GM19452 (cell line): ENCODE results near the gene MBNL1.
"Not testable (repeated sequence)": the region's sequence is repeated elsewhere in the genome, so short reads cannot be mapped to it uniquely, and the experiment has no call there.

Experiments used
- ATAC-seq: cut with Tn5 transposase; IDR thresholded peaks from one replicate; pipeline ENCODE4 v1.9.1; 2021; ENCODE audit not compliant: unreplicated experiment

MBNL1 gene

DNA sequence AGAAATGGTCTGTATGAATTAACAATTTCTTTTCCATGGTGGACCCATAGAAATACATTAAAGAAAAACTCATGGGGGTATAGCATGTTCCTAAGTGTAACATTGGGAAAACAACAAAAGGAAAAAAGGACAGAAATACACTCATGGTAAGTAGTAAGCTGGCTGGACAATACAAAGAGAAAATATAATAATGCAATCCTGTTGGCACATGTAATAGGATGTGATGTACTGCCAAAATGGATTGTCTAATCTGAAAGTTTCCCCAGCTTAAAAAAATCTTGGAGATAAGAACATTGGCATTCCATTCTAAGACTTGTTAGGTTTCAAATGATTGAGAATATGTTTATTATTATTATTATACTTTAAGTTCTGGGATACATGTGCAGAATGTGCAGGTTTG lies 128.1 kb downstream of the MBNL1 start:
- ATAC-seq, result no peak

DNA sequence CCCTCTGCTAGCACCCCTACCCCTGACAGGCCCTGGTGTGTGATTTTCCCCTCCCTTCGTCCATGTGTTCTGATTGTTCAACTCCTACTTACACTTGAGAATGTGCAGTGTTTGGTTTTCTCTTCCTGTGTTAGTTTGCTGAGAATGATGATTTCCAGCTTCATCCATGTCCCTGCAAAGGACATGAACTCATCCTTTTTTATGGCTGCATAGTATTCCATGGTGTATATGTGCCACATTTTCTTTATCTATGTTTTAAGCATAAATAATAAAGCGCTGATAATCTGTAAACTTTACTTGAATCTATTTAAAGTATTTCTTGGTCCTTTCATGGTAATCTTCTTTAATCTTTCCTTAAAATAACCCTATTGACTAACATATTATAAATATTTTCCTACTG lies 128.6 kb downstream of the MBNL1 start:
- not testable (repeated sequence) for ATAC-seq

DNA sequence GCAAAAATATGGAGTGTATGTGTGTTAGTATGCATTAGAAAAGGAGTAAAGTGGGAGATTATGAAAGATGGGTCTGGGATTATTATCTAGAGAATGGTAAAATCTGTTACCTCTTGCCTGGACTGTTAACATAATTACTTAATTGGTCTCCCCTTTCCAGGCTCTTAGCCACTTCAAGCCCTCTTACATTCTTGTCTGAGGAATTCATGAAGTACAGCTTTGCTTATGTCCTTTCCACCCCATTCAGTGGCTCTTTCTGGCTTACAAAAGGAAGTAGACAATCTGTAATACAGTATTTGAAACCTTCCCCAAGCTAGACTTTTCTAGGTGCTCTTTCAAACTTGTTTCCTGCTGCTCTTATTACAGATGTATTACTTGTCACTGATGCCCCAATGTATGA lies 129.8 kb downstream of the MBNL1 start:
- no peak for ATAC-seq

DNA sequence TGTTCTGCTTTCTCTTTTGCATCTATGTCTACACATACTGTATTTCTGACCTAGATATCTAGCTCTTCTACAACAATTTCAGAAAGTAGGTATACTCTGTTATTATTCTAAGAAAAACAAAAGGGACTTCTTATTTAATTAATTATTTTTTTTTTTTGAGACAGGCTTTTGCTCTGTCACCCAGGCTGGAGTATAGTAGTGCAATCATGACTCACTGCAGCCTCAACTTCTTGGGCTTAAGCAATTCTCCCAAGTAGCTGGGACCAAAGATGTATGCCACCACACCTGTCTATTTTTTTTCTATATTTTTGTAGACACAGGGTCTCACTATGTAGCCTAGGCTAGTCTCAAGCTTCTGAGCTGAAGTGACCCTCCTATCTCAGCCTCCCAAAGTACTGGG lies 130.6 kb downstream of the MBNL1 start:
- ATAC-seq, result no peak

DNA sequence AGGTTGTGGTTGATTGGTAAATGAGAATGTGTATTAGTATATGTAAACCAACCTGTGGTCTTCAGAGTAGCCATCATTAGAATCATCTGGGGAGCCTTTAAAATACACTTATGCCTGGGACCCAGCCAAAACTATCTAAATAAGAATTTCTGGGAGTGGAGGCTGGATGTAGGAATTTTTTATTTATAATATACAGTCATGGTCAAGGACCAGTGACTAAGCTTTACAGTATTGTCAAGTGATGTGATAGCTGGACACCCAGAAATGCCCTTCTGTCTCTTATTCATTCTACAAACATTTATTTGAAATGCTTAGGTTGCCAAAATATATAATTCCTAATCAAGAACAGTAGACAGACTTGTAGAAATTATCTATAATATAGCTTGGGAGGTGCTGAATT lies 132.2 kb downstream of the MBNL1 start:
- ATAC-seq, result no peak

DNA sequence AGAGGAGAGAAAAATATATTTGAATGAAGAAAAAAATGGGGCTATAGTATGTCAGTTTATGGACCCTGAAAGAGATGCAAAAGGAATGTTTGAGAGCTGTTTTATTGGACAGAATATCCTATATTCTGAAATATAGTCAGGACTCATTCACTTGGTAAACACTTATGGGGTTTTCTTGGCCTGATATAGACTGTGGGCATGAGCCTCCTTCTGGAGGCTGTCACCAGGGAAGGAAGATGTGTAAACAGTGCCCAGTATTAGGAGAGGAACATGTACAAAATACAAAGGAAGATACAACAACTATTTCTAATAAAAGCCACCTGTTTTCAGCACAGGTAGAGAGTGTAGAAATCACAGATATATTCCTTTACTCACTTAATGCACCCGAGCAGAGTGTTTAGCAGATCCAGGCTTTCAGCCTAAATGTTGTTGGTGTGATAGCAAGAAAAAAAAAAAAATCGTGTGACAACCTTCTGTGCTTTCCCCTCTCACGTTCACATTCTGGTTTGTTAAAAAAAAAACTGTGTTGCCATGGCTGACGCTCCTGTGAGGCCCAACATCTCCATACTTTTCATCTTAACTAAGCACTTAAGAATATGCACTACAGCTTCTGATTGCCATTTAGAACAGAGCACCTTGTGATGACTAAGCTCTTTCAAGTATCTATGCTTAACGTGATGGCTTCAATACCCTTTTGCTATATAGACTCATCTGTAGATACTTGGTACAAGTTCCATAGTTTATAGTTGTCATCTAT lies 134.1 kb downstream of the MBNL1 start:
- no peak for ATAC-seq

DNA sequence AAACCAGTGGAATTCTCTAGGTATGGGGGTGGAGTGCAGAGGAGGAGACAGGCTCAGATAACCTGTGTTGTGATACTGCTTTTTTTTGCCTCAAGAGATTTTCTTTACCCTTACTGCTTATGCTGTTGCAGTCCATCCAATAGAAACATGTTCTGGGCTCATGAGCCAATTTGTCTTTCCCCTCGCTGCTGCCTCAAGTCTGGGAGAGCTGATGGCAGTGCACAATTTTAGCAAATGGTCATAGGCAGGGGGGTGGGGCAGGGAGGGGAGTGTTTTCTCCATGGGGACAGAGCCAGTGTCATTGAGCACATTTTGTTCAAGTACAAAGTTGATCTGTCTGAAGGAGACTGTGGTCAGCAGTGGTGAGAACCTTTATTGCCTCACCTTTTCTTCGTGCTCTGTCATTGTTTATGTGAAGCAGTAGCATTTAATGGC lies 134.9 kb downstream of the MBNL1 start:
- ATAC-seq, result no peak

DNA sequence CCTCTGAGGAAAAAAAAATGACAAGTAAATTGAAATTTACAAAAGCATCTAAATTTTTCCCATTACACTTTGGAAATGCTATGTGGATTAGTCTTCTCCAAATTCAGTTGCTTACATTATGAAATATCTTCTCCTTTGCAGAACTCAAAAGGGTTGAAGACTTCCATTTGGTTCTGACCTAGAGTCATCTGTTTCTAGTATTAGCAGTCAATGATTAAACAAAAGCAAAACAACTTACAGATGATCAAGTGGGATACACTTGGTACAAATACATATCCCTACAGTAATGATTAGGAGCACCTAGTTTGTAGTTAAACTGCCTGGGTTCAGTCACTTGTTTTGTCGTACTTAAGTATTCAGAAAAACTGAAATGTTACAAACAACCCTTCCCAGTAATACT lies 136.2 kb downstream of the MBNL1 start:
- ATAC-seq, result no peak

DNA sequence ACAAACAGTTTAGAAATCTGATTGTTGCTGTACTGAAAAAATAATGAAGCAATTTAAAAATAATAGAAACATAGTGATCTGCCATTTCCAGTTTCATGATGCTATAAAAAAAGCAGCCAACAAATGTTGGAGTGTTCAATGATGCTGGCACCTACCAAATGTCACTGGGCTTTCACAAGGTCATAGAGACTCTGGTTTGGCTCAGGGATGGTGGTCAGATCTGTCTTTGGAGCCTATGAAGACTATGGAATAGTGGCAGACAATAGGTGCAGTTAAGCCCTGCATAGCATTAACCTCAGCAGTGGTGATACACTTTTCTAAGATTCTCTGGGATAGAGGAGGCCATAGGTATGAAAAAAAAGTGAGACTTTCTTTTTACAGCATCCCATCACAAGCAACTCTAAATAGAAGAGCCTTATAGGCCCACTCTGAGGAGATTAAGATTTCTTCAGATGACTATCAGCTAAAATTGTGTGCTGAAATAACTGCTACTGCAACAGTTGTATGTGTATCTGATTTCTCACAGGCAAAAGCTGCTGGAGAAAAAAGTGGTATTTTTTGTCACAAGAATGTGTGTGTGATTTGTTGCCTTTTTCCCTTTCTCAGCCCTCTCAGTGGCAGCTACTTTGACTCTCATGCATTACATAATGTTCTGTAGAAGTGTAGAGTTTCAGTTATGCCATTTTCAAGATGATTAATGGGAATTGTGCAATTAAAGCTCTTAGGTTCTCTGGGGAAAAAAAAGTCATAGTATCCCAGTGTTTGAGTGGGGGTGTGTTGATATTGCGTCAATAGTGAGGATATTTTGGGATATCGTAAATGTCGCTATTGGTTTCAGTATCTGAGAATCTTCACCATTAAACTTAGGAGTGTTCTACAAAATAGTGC lies 137.4 kb downstream of the MBNL1 start:
- no peak for ATAC-seq

DNA sequence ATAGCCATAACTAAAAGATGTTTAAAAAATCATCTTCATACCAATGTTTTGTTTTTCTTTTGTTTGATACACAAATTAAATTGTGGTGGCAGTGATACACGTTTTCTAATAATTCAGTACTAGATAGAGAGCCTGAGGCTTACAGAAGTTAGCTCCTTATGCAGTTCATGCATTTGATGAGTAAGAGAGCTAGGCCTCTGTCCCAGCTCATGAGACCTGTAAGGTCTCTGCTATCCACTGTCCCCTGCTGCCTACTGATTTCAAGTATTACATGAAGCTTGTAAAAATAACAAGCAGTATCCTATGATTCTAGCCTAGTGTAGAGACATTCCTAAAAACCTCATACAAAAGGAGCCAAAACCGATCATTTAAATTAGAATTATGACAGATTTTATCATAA lies 144.5 kb downstream of the MBNL1 start:
- no peak for ATAC-seq

DNA sequence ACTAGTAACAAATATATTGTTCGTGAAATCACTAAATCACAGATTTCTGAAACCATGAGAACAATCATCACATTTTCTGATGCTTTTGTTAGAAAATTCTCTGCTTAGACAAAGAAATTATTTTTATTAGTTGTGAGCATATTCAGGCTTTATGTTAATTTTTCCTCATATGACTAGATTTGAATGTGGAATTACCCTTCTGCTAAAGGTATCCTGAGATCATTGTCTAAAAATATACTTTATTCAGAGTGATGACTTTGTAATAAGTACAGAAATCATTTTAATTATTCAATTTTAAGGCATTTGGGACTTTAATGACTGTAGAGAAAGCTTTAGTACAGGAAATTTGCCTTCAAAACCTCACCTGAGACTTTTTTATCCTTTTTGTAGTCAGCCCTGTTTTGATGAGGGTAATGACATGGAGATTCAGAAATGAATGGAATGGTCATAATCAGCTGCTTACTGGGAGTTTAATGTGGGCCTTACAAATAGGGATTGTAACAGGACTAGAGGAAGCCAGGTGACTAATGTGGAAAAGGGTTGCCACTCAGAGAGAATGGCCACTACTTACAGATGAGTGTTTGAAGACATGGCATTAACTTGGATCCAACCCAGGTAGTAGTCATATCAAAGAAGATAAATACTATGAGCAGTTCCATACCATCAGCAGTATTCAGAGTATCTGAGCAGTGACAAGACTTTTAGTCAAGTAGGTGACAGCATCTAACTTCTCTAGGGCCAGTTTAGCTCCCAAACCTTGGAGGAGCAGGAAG lies 148.3 kb downstream of the MBNL1 start:
- ATAC-seq, result no peak

DNA sequence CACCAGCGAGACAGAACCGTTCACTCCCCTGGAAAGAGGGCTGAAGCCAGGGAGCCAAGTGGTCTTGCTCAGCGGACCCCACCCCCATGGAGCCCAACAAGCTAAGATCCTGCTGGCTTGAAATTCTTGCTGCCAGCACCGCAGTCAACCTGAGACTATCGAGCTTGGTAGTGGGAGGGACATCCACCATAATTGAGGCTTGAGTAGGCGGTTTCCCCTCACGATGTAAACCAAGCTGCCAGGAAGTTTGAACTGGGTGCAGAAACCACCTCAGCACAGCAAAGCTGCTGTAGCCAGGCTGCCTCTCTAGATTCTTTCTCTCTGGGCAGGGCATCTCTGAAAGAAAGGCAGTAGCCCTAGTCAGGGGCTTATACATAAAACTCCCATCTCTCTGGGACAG lies 151.0 kb downstream of the MBNL1 start:
- ATAC-seq, result no peak

DNA sequence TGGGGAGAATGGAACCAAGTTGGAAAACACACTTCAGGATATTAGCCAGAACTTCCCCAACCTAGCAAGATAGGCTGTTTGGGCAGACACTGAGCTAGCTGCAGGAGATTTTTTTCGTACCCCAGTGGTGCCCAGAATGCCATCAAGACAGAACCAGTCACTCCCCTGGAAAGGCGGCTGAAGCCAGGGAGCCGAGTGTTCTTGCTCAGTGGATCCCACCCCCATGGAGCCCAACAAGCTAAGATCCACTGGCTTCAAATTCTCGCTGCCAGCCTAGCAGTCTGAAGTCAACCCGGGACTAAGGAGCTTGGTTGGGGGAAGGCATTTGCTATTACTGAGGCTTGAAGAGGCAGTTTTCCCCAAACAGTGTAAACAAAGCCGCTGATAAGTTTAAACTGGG lies 152.4 kb downstream of the MBNL1 start:
- ATAC-seq, result no peak

DNA sequence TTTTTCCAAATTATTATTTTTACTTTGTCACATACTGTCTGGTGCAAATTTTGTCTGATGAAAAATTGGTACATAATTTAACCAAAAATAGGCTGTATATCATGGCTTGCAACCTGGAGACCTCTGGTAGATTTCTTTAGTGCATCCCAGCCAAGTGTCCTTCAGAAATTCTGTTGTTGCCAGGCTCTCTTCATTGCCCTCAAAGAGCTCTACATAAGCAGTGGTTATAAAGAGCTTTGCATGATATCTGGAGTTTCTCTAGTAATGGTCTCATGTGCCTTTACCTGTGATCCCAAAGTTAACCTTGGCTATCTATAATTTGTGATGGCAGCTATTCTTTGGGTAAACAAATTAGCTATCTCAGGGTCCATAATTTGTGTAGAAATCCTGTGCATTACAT lies 157.7 kb downstream of the MBNL1 start:
- ATAC-seq, result no peak

DNA sequence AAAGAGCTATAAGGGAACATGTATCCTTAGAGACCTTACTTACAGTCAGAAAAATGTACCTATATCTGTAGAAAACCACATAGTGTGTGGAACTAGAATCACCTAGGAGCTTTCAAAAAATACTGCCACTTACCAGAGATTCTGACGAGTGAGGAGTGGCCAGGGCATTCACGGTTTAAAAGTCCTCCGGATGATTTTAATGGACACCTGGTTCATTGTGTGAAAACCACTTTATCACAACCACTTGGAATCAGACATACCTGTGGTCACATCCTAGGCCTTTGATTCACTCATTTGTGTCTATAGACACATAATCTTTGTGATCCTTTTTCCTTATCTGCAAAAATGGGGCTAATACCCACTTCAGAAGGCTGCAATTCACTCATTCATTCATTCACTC lies 159.8 kb downstream of the MBNL1 start:
- no peak for ATAC-seq

DNA sequence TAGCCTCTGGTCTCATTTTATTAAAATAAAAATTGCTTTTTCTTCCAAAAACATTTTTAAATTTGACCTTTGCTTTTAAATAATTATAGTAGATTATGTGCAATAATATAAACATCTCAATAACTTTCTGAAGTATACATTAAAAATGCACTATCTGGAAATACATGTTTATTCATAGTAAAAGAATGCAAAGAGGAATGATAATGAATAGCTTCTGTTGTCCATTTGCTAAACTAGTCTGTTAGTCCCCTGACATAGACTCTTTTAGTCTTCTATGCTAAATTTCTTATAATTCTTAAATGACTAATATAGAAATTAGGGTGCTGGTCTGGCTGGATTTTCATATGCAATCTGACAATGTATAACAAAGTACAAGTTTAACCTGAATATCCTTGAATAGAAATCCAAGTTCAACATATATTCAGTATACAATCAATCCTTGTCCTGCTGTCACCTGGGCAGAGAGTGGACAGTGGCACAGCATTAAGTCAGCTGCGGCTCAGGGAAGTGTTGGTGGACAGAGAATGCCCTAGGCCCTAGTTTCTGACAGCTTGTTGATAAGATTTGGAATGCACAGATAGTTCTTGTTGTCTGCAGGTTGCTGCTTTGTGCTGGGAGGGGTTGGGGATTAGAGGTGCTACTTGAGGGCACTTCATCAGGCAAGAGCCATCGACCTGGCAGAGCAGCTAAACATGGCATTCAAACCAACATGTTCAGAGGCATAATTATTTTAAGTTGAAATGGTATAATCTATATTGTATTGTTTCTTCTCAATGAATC lies 161.7 kb downstream of the MBNL1 start:
- no peak for ATAC-seq

DNA sequence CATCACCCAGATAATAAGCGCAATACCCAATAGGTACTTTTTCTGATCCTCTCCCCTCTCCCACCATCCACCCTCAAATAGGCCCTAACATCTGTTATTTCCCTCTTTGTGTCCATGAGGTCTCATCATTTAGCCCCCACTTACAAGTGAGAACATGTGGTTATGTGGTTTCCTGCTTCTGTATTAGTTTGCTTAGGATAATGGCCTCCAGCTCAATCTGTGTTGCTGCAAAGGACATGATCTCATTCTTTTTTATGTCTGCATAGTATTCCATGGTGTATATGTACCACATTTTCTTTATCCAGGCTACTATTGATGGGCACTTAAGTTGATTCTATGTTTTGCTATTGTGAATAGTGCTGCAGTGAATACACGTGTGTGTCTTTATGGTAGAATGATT lies 165.4 kb downstream of the MBNL1 start:
- no peak for ATAC-seq

DNA sequence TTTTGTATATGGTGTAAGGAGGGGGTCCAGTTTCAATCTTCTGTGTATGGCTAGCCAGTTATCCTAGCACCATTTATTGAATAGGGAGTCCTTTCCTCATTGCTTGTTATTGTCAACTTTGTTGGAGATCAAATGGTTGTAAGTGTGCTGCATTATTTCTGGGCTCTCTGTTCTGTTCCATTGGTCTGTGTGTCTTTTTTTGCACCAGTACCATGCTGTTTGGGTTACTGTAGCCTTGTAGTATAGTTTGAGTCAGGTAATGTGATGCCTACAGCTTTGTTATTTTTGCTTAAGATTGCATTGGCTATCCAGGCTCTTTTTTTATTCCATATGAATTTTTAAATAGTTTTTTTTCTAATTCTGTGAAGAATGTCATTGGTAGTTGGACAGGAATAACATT lies 166.5 kb downstream of the MBNL1 start:
- not testable (repeated sequence) for ATAC-seq

DNA sequence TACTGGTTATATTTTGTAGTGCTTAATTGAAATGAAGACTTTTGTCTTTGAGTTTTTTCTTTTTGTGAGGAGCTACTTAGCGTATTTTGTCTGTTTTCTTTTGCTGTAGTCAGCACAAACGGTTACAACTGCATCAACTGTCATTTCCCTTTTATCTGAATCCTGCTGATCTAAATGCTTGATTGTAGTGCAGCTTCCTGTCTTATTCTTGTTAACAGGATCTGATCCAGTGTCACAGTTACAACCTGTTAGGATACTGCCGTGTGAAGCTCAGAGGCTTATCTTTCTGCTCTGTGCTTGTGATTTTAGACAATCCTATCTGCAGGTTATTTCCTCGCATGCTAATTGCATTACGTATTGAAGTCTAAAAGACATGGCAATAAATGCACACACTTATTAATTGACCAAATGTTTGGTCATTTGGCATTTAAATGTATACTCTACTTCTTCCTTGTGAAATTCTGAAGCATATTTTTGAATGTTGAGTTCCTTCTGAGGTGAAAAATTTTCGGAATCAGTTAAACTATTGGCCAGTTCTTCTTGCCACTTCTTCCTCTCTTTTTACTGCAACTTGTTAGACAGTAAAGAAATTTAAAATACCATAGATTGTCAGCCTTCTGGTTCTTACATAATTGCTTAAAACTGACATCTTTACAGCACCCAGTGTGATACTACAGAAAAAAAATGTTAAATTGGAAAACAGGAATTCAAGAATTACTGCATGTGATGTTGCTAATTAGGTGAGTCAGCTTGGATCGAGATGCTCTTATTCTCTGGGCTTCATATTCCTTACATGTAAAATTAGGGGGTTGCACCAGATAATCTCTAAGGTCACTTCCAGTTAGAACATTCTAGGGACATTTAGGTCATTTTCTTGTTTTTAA lies 168.2 kb downstream of the MBNL1 start:
- ATAC-seq, result no peak

DNA sequence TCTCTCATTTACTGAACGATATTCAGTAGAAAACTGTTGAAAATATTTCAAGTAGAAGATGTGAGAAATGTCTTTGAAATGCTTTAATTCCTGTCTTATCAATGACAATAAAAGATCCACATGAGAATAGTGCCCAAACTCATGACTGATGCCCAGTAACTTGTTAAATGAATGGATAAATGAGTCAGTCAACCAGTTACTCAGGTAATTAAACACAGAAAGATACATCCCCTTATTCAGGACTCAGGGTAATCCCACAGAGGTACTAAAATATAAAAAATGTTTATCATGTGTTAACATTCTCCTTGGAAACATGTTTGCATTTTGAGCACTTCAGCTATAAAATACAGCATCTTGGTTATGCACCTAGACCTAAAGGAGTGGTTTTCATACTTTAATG lies 169.5 kb downstream of the MBNL1 start:
- ATAC-seq, result no peak
